ENCODE data around the gene VWA5B1. TPM values are rescaled to one million over a fixed set of nuclear protein-coding genes. Genes with fewer than 3 reads are reported as not detected.

Gene VWA5B1
- total and polyA plus RNA-seq, 2 of the 8 experiments (the other 6 are each of a cell fraction or from before 2014, with no cell fraction given): 0.54 to 2.3 TPM

GRCh38 chr1:20336105-20336605 lies 45.5 kb downstream of the VWA5B1 start:
- Histone ChIP-seq H2BK120ac (replicated peaks; ENCODE audit: low read depth, low read length) (no peak overlapping the region), H2AFZ (ENCODE audit: low read length) (no peak overlapping the region), H3K27me3 (replicated peaks in 1 of 4; ENCODE audit: control insufficient read depth in 3 of 4, extremely low read depth in 1 of 4, insufficient read depth in 3 of 4, low read length in 3 of 4) (no peaks in the 10 kb centered on the region), H3K4me1 (replicated peaks in 1 of 4; ENCODE audit: control insufficient read depth in 3 of 4, insufficient read depth in 4 of 4, low read length in 3 of 4) (peaks cover 0 to 4% (median 2%) of the 10 kb centered on the region in 4 experiments; a peak in 1 of 7 replicates), H4K8ac (ENCODE audit: extremely low read depth, insufficient read depth, low read length) (no peak overlapping the region; the same call in 1 of the 2 replicates), H4K91ac (replicated peaks; ENCODE audit: insufficient read length, low read length) (no peak overlapping the region), H3K9me3 (ENCODE audit: insufficient read depth in 2 of 2, low read depth in 1 of 2, low read length in 1 of 2) (no peaks in the 10 kb centered on the region), H3K14ac (ENCODE audit: insufficient read length) (no peak overlapping the region), H3K23me2 (ENCODE audit: low read depth, low read length) (no peaks in the 10 kb centered on the region), H4K20me1 (replicated peaks in 1 of 2; ENCODE audit: control insufficient read depth in 1 of 2, insufficient read depth in 2 of 2, low read length in 2 of 2) (no peaks in the 10 kb centered on the region), H2BK12ac (ENCODE audit: low read depth, low read length) (no peak overlapping the region), H4K5ac (ENCODE audit: insufficient read length, low read depth, low read length) (no peak overlapping the region), H2BK5ac (ENCODE audit: low read depth, low read length) (no peak overlapping the region), H3K9ac (replicated peaks in 1 of 4; ENCODE audit: extremely low read depth in 1 of 4, low read depth in 3 of 4, low read length in 3 of 4) (no peak overlapping the region), H3K27ac (ENCODE audit: low read depth, low read length) (no peak overlapping the region), H3K79me1 (ENCODE audit: low read depth, low read length) (no peaks in the 10 kb centered on the region), H3K4me3 (ENCODE audit: extremely low read depth in 1 of 4, insufficient read depth in 2 of 4, low read depth in 3 of 4, low read length in 4 of 4) (no peak overlapping the region), H3K18ac (ENCODE audit: extremely low read depth, low read length) (no peak overlapping the region), H3K56ac (replicated peaks; ENCODE audit: insufficient read length, low read depth, low read length) (no peak overlapping the region), H3K23ac (ENCODE audit: insufficient read length) (no peak overlapping the region), H3K79me2 (ENCODE audit: control insufficient read depth in 1 of 2, insufficient read depth in 2 of 2, low read length in 2 of 2) (no peaks in the 10 kb centered on the region), H3K36me3 (ENCODE audit: control insufficient read depth in 2 of 4, insufficient read depth in 4 of 4, low read length in 3 of 4) (no peaks in the 10 kb centered on the region), H2AK5ac (ENCODE audit: low read depth, low read length) (no peak overlapping the region), H3K4ac (replicated peaks; ENCODE audit: insufficient read length, low read depth, low read length) (no peak overlapping the region), H2BK15ac (ENCODE audit: low read length) (no peak overlapping the region), H2BK20ac (ENCODE audit: low read length) (no peak overlapping the region), H3K4me2 (ENCODE audit: insufficient read depth in 1 of 2, low read depth in 2 of 2, low read length in 2 of 2) (no peak overlapping the region)
- DNase-seq (ENCODE audit: low read depth in 1 of 2, low spot score in 2 of 2) (no peak), FAIRE-seq (no peak)
- peak in 1 of 3 experiments; percentile 2; a peak in 1 of 4 replicates for TF ChIP-seq CTCF (IDR thresholded peaks at IDR 0.05; ENCODE audit: control extremely low read depth in 1 of 3, insufficient read depth in 1 of 3, low read depth in 1 of 3, low read length in 3 of 3)
- TF ChIP-seq, protein P1, sequence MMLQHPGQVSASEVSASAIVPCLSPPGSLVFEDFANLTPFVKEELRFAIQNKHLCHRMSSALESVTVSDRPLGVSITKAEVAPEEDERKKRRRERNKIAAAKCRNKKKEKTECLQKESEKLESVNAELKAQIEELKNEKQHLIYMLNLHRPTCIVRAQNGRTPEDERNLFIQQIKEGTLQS (IDR thresholded peaks at IDR 0.05; ENCODE audit: insufficient read depth, low read depth, low read length): no peak
- TF ChIP-seq RAD21 (IDR thresholded peaks at IDR 0.05 in 1 of 2, conservative IDR thresholded peaks at IDR 0.05 in 1 of 2; ENCODE audit: low read depth in 2 of 2, low read length in 2 of 2): no peak
- POLR2A ChIA-PET (ENCODE audit: partially characterized antibody): interaction anchor here (1.4 to 2.0 kb wide), 2 partner anchors 8 to 11 kb away, joined by 4 to 6 read pairs; no protein-coding TSS in a partner anchor
- CTCF ChIA-PET (ENCODE audit: partially characterized antibody): interaction anchor here (0.6 to 2.2 kb wide), 9 partner anchors 12 to 193 kb away, joined by 3 to 7 read pairs (median 3); no protein-coding TSS in a partner anchor
- whole genome bisulfite sequencing, 2 experiments (ENCODE audit: extremely low coverage in 1 of 2, insufficient coverage in 1 of 2, insufficient read length in 1 of 2, insufficient replicate concordance in 2 of 2, low coverage in 1 of 2, low lambda C conversion rate in 2 of 2, missing lambda C conversion rate in 1 of 2): 77% methylated on average over 13 of the region's 13 CpGs; no CpG with 5 or more reads in 1 of the 2 experiments

Measured in H1 (cell line).